ENCODE data around the gene INPP5E.
"Not testable (repeated sequence)": the region's sequence is repeated elsewhere in the genome, so short reads cannot be mapped to it uniquely, and the experiment has no call there.

The INPP5E gene

GRCh38 chr9:136426787-136427186, 12.9 kb downstream of the INPP5E start:
- no peak overlapping the region for H3K9ac ChIP-seq (ENCODE audit: low read depth, low read length, poor library complexity, severe bottlenecking)
- no peaks in the 10 kb centered on the region for H3K9me2 ChIP-seq (replicated peaks; ENCODE audit: low read depth, low read length)
- no peaks in the 10 kb centered on the region for H3K79me2 ChIP-seq (ENCODE audit: insufficient read depth, low read length)
- no peak overlapping the region for H2AFZ ChIP-seq (ENCODE audit: low read length)
- H3K4me3 ChIP-seq (ENCODE audit: low read length, poor library complexity, severe bottlenecking), result no peak overlapping the region
- H4K20me1 ChIP-seq (ENCODE audit: insufficient read depth, low read length, poor library complexity, severe bottlenecking), result no peaks in the 10 kb centered on the region
- H3K4me1 ChIP-seq (ENCODE audit: insufficient read depth, low read length, poor library complexity, severe bottlenecking), result no peaks in the 10 kb centered on the region
- H3K4me2 ChIP-seq (ENCODE audit: low read depth, low read length, poor library complexity, severe bottlenecking), result no peak overlapping the region
- H3K27me3 ChIP-seq (ENCODE audit: insufficient read depth, low read length, poor library complexity, severe bottlenecking), result no peaks in the 10 kb centered on the region
- TF ChIP-seq, protein P1, sequence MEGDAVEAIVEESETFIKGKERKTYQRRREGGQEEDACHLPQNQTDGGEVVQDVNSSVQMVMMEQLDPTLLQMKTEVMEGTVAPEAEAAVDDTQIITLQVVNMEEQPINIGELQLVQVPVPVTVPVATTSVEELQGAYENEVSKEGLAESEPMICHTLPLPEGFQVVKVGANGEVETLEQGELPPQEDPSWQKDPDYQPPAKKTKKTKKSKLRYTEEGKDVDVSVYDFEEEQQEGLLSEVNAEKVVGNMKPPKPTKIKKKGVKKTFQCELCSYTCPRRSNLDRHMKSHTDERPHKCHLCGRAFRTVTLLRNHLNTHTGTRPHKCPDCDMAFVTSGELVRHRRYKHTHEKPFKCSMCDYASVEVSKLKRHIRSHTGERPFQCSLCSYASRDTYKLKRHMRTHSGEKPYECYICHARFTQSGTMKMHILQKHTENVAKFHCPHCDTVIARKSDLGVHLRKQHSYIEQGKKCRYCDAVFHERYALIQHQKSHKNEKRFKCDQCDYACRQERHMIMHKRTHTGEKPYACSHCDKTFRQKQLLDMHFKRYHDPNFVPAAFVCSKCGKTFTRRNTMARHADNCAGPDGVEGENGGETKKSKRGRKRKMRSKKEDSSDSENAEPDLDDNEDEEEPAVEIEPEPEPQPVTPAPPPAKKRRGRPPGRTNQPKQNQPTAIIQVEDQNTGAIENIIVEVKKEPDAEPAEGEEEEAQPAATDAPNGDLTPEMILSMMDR (conservative IDR thresholded peaks at IDR 0.05; ENCODE audit: low read length), result no peak
- TF ChIP-seq EZH2phosphoT487 (IDR thresholded peaks at IDR 0.05; ENCODE audit: borderline replicate concordance), result no peak
- H3K36me3 ChIP-seq (ENCODE audit: insufficient read depth, low read length), result peaks cover 48% of the 10 kb centered on the region; the same call in 1 of the 2 replicates
- no peaks in the 10 kb centered on the region for H3F3A ChIP-seq (ENCODE audit: low read depth)
- no peaks in the 10 kb centered on the region for H3K9me3 ChIP-seq (ENCODE audit: insufficient read depth, low read depth, low read length)

DNA sequence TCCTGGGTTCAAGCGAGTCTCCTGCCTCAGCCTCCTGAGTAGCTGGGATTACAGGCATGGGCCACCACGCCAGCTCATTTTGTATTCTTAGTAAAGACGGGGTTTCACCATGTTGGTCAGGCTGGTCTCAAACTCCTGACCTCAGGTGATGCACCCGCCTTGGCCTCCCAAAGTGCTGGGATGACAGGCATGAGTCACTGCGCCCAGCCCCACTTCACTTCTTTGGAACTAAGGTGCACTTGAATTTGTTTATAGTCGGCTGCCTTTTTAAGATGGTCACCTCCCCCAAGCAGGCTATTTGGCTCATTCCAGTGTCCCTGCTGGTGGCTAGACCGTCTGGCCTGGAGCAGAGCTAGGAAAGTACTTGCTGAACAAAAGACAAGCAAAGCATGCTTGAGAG, 14.3 kb downstream of the INPP5E start:
- not testable (repeated sequence) for H3K27me3 ChIP-seq (ENCODE audit: insufficient read depth, low read length, poor library complexity, severe bottlenecking); H3K9ac ChIP-seq (ENCODE audit: low read depth, low read length, poor library complexity, severe bottlenecking); H3F3A ChIP-seq (ENCODE audit: low read depth); H2AFZ ChIP-seq (ENCODE audit: low read length); H3K9me3 ChIP-seq (ENCODE audit: insufficient read depth, low read depth, low read length); H3K4me1 ChIP-seq (ENCODE audit: insufficient read depth, low read length, poor library complexity, severe bottlenecking); H3K4me2 ChIP-seq (ENCODE audit: low read depth, low read length, poor library complexity, severe bottlenecking); H3K4me3 ChIP-seq (ENCODE audit: low read length, poor library complexity, severe bottlenecking); H4K20me1 ChIP-seq (ENCODE audit: insufficient read depth, low read length, poor library complexity, severe bottlenecking); H3K79me2 ChIP-seq (ENCODE audit: insufficient read depth, low read length); H3K9me2 ChIP-seq (replicated peaks; ENCODE audit: low read depth, low read length)
- H3K36me3 ChIP-seq (ENCODE audit: insufficient read depth, low read length), result peaks cover 53% of the 10 kb centered on the region; the same call in 1 of the 2 replicates

DNA sequence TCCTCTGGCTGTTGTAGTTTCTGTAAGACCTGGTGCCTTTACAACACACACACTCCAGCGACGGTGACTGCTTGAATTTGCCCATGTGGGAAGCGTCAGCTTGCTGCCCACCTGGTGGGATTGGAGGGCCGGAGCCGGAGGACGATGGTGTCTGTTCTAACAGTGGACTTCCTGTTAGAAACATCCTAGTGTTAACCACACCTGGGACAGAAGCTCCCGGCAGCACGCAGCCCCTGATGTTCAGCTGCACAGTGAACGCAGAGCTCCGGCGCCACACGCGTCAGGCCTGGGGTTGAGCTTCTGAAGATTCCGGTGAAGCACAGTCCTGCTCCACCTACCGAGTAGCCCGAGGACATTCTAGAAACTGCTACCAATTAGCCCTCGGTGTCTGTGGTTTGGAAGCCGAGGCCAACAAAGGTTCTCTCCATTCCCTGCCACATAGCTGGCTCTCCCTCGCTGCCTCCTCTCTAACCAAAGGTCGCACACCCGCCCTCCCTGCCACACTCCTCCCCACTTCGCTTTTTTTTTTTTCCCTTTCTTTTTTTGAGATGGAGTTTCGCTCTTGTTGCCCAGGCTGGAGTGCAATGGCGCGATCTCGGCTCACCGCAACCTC, 14.8 kb downstream of the INPP5E start:
- TF ChIP-seq, protein P1 (conservative IDR thresholded peaks at IDR 0.05; ENCODE audit: low read length), result no peak
- TF ChIP-seq EZH2phosphoT487 (IDR thresholded peaks at IDR 0.05; ENCODE audit: borderline replicate concordance), result no peak
- Histone ChIP-seq H3K36me3 (ENCODE audit: insufficient read depth, low read length) (peaks cover 49% of the 10 kb centered on the region; the same call in 1 of the 2 replicates), H3K9ac (ENCODE audit: low read depth, low read length, poor library complexity, severe bottlenecking) (no peak overlapping the region), H3K4me1 (ENCODE audit: insufficient read depth, low read length, poor library complexity, severe bottlenecking) (no peaks in the 10 kb centered on the region), H3K9me2 (replicated peaks; ENCODE audit: low read depth, low read length) (no peaks in the 10 kb centered on the region), H2AFZ (ENCODE audit: low read length) (no peak overlapping the region), H4K20me1 (ENCODE audit: insufficient read depth, low read length, poor library complexity, severe bottlenecking) (no peaks in the 10 kb centered on the region), H3K27me3 (ENCODE audit: insufficient read depth, low read length, poor library complexity, severe bottlenecking) (no peaks in the 10 kb centered on the region), H3K4me3 (ENCODE audit: low read length, poor library complexity, severe bottlenecking) (no peak overlapping the region), H3K9me3 (ENCODE audit: insufficient read depth, low read depth, low read length) (no peaks in the 10 kb centered on the region), H3K4me2 (ENCODE audit: low read depth, low read length, poor library complexity, severe bottlenecking) (no peak overlapping the region), H3K79me2 (ENCODE audit: insufficient read depth, low read length) (no peaks in the 10 kb centered on the region), H3F3A (ENCODE audit: low read depth) (no peaks in the 10 kb centered on the region)
